Nephron (organoid): ENCODE results near the gene SUPT6H.
A peak's percentile ranks its signal among the peaks of the same experiment; 100 is the strongest.

Experiments used
- H3K27ac Mint-ChIP-seq, 3 experiments: 2 replicates each; pipeline ENCODE4 v1.8.0; 2020; ENCODE audit warnings: mixed read lengths in 3 of 3, mild to moderate bottlenecking in 2 of 3, moderate library complexity in 1 of 3
- H3K27me3 Mint-ChIP-seq: 2 replicates; pipeline ENCODE4 v1.8.0; 2021; ENCODE audit warnings: low read depth, mild to moderate bottlenecking, moderate library complexity, mixed read lengths
- H3K36me3 Mint-ChIP-seq: 2 replicates; pipeline ENCODE4 v1.8.0; 2020; ENCODE audit warnings: low read depth, mixed read lengths
- H3K4me1 Mint-ChIP-seq: 2 replicates; pipeline ENCODE4 v1.8.0; 2020; ENCODE audit warnings: mixed read lengths
- H3K4me3 Mint-ChIP-seq, 3 experiments: 2 replicates each; pipeline ENCODE4 v1.8.0; 2020; ENCODE audit warnings: mild to moderate bottlenecking in 3 of 3, mixed read lengths in 3 of 3, moderate library complexity in 2 of 3
- H3K9me3 Mint-ChIP-seq: 2 replicates; pipeline ENCODE4 v1.8.0; 2020; ENCODE audit warnings: mixed read lengths
- TF ChIP-seq, protein P1 (sequence below), 3 experiments: fragments of 200-600 bp; sonication (generic); IDR thresholded peaks; one replicate each; pipeline ENCODE4 v1.5.0; 2021; ENCODE audit warnings: antibody characterized with exemption in 3 of 3; ENCODE audit not compliant: unreplicated experiment in 3 of 3

SUPT6H gene

GRCh38 chr17:28644787-28645575 is 17.0 kb upstream of the SUPT6H start, which contains the start of gene BLTP2:
Gene BLTP2, minus strand, starts transcription at chr17:28645158. Its CDS starts 102 bp downstream, at chr17:28645056.
- no peaks in the 10 kb centered on the region for H3K27me3 Mint-ChIP-seq
- peak within 1 kb of the TSS; percentile 95 to 96 (median 96) for H3K4me3 Mint-ChIP-seq
- H3K4me1 Mint-ChIP-seq: peaks cover 34% of the 10 kb centered on the region
- H3K36me3 Mint-ChIP-seq: peaks cover 52% of the 10 kb centered on the region
- TF ChIP-seq, protein P1, sequence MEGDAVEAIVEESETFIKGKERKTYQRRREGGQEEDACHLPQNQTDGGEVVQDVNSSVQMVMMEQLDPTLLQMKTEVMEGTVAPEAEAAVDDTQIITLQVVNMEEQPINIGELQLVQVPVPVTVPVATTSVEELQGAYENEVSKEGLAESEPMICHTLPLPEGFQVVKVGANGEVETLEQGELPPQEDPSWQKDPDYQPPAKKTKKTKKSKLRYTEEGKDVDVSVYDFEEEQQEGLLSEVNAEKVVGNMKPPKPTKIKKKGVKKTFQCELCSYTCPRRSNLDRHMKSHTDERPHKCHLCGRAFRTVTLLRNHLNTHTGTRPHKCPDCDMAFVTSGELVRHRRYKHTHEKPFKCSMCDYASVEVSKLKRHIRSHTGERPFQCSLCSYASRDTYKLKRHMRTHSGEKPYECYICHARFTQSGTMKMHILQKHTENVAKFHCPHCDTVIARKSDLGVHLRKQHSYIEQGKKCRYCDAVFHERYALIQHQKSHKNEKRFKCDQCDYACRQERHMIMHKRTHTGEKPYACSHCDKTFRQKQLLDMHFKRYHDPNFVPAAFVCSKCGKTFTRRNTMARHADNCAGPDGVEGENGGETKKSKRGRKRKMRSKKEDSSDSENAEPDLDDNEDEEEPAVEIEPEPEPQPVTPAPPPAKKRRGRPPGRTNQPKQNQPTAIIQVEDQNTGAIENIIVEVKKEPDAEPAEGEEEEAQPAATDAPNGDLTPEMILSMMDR (IDR thresholded peaks at IDR 0.05; ENCODE audit: unreplicated experiment in 3 of 3): no peak
- no peaks in the 10 kb centered on the region for H3K9me3 Mint-ChIP-seq
- peak within 1 kb of the TSS; percentile 85 to 96 (median 96) for H3K27ac Mint-ChIP-seq

GRCh38 chr17:28645576-28645939 is 16.4 kb upstream of the SUPT6H start:
- Mint-ChIP-seq H3K4me1 (peaks cover 34% of the 10 kb centered on the region), H3K27ac (peak overlapping the region; percentile 85 to 96 (median 96)), H3K9me3 (no peaks in the 10 kb centered on the region), H3K4me3 (peak overlapping the region; percentile 76 to 96 (median 96)), H3K36me3 (peaks cover 50% of the 10 kb centered on the region), H3K27me3 (no peaks in the 10 kb centered on the region)
- TF ChIP-seq, protein P1 (IDR thresholded peaks at IDR 0.05; ENCODE audit: unreplicated experiment in 3 of 3): no peak

DNA sequence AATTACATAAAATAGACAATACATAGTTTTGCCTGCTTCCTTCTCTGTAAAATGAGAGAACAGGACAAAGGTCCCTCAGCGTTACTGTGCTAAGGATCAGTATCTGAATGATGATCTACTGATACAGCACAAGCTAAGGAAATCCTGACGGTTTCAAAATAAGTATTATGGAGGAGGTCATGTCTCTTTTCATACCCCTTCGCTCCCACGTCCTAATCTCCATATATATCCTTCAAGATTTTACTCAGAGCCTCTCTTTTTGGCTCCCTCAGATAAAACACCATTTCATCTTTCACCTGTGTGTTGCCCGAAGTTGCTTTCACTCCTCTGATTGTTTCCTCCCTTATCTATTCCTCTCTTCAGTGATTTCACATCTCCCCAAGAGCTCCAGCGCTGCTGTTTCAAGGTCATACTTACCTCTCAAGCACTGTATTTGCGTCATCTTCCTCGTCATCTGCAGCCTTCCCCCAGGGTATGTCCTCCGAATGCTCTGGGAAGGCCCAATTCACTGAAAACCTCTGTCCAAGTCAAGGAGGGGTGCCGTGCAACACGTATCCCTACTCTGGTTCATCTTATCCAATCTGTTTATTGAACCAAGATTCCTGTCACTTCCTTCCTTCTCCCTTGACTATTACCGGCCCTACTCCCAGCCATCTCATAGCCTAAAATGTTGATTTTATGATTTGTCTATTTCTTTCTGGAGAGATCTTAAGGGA is 15.8 kb upstream of the SUPT6H start:
- H3K27me3 Mint-ChIP-seq: no peaks in the 10 kb centered on the region
- TF ChIP-seq, protein P1 (IDR thresholded peaks at IDR 0.05; ENCODE audit: unreplicated experiment in 3 of 3): no peak
- H3K4me1 Mint-ChIP-seq: peaks cover 34% of the 10 kb centered on the region
- peaks cover 44% of the 10 kb centered on the region for H3K36me3 Mint-ChIP-seq
- H3K9me3 Mint-ChIP-seq: no peaks in the 10 kb centered on the region
- H3K27ac Mint-ChIP-seq: peak overlapping the region; percentile 85 to 96 (median 96)
- peak overlapping the region; percentile 76 to 96 (median 96) for H3K4me3 Mint-ChIP-seq

DNA sequence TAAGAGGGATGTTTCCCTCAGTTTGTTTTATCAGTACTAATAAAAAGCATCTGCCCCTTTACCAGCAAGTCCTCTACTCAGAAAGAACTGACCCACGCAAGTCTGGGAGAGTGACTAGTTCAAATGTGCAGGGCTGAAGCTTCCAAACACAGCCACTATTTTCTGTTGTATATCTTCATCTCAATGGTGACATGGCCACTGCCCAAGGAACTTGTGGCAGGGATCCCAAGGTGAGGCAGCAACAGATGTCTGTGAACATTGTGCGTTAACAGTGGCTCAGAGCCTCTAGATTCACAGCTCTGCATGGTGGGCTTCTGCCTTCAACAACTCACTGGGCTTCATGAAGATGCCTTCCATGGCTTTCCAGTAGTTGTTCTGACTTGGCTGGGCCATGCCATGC is 13.3 kb upstream of the SUPT6H start:
- Mint-ChIP-seq H3K4me1 (peaks cover 24% of the 10 kb centered on the region), H3K36me3 (peaks cover 42% of the 10 kb centered on the region), H3K9me3 (no peaks in the 10 kb centered on the region), H3K4me3 (no peak overlapping the region), H3K27ac (no peak overlapping the region), H3K27me3 (no peaks in the 10 kb centered on the region)
- TF ChIP-seq, protein P1 (IDR thresholded peaks at IDR 0.05; ENCODE audit: unreplicated experiment in 3 of 3): no peak

DNA sequence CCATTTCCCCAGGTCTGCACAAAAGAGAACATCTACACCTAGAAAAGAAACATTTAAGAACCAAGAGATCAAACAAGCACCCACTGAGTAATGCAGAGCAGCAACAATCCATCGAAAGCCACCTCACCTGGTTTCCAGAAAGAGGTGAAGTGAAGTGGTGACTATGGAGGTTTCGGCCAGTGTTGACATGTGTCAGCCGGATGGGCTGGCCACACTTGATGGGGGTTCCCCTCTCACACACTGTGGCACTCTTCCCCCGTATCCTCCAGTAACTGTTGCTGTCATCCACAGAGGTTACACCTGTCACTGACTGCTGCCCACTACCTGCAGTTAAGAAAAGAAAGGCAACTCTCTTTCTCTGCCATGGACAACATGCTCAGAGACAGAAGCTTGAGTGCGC is 6.8 kb upstream of the SUPT6H start:
- no peak overlapping the region for H3K27ac Mint-ChIP-seq
- no peaks in the 10 kb centered on the region for H3K27me3 Mint-ChIP-seq
- TF ChIP-seq, protein P1 (IDR thresholded peaks at IDR 0.05; ENCODE audit: unreplicated experiment in 3 of 3): no peak
- H3K9me3 Mint-ChIP-seq: peaks cover 6% of the 10 kb centered on the region
- peaks cover 55% of the 10 kb centered on the region for H3K36me3 Mint-ChIP-seq
- no peak overlapping the region for H3K4me3 Mint-ChIP-seq
- H3K4me1 Mint-ChIP-seq: peaks cover 3% of the 10 kb centered on the region
